Neural cell (in vitro differentiated cells): Measurements from ENCODE around the gene CDK6. TPM values are rescaled to one million over a fixed set of nuclear protein-coding genes. Genes with fewer than 3 reads are reported as not detected.

ENCODE experiments used
- H2AFZ ChIP-seq: fragments of 200-600, 300-800 bp; sonication (generic), shearing (Covaris generic); 2 replicates; pipeline ENCODE4 v1.6.0; 2014; ENCODE audit warnings: low read depth, mild to moderate bottlenecking, antibody characterized with exemption, low read length, moderate library complexity
- H3F3A ChIP-seq: fragments of 200-600 bp; shearing (Covaris generic); 2 replicates; pipeline ENCODE4 v1.6.1; 2016; ENCODE audit warnings: mild to moderate bottlenecking, moderate library complexity, mixed read lengths, antibody characterized with exemption, low read length; ENCODE audit not compliant: insufficient read depth, poor library complexity, severe bottlenecking
- H3K27ac ChIP-seq: fragments of 200-600, 300-800 bp; sonication (generic), shearing (Covaris generic); 2 replicates; pipeline ENCODE4 v1.5.1; 2014; ENCODE audit warnings: mild to moderate bottlenecking, low read length, moderate library complexity
- H3K27me3 ChIP-seq: fragments of 300-800, 200-600 bp; sonication (generic), shearing (Covaris generic); 2 replicates; pipeline ENCODE4 v1.6.0; 2014; ENCODE audit warnings: mild to moderate bottlenecking, low read depth, low read length, moderate library complexity; ENCODE audit not compliant: insufficient read depth
- H3K36me3 ChIP-seq: fragments of 300-800, 200-600 bp; sonication (generic), shearing (Covaris generic); 2 replicates; pipeline ENCODE4 v1.5.1; 2014; ENCODE audit warnings: mild to moderate bottlenecking, antibody characterized with exemption, low read length, moderate library complexity; ENCODE audit not compliant: insufficient read depth
- H3K4me2 ChIP-seq: fragments of 300-800, 200-600 bp; sonication (generic), shearing (Covaris generic); 2 replicates; pipeline ENCODE4 v1.6.0; 2014; ENCODE audit warnings: mild to moderate bottlenecking, low read length
- H3K4me3 ChIP-seq: fragments of 300-800, 200-600 bp; sonication (generic), shearing (Covaris generic); 2 replicates; pipeline ENCODE4 v1.5.1; 2014; ENCODE audit warnings: mild to moderate bottlenecking, low read length, moderate library complexity
- H3K79me2 ChIP-seq: fragments of 200-600 bp; shearing (Covaris generic); replicated peaks from 2 replicates; pipeline ENCODE4 v1.6.0; 2014; ENCODE audit warnings: mild to moderate bottlenecking, low read length, moderate library complexity; ENCODE audit not compliant: insufficient read depth
- H3K9ac ChIP-seq: fragments of 300-800, 200-600 bp; sonication (generic), shearing (Covaris generic); 2 replicates; pipeline ENCODE4 v1.6.1; 2016; ENCODE audit warnings: mild to moderate bottlenecking, low read length, mixed read lengths
- H3K9me2 ChIP-seq: fragments of 200-600 bp; shearing (Covaris generic); 2 replicates; pipeline ENCODE4 v1.6.1; 2016; ENCODE audit warnings: mild to moderate bottlenecking, low read length, mixed read lengths; ENCODE audit not compliant: insufficient read depth
- H3K9me3 ChIP-seq: fragments of 200-600, 300-800 bp; sonication (generic), shearing (Covaris generic); 2 replicates; pipeline ENCODE4 v1.6.1; 2016; ENCODE audit warnings: mild to moderate bottlenecking, mixed run types, low read length, moderate library complexity, mixed read lengths
- H4K20me1 ChIP-seq: fragments of 200-600 bp; shearing (Covaris generic); 2 replicates; pipeline ENCODE4 v1.6.1; 2016; ENCODE audit warnings: mild to moderate bottlenecking, mixed run types; ENCODE audit not compliant: insufficient read depth
- CTCF ChIP-seq: fragments of 450-650 bp; IDR thresholded peaks from 2 replicates; pipeline ENCODE4 v1.5.1; 2014; ENCODE audit warnings: antibody characterized with exemption, mild to moderate bottlenecking, moderate library complexity; ENCODE audit not compliant: poor library complexity, severe bottlenecking
- EP300 ChIP-seq: fragments of 450-650 bp; conservative IDR thresholded peaks from 2 replicates; pipeline ENCODE4 v1.6.1; 2014; ENCODE audit warnings: antibody characterized with exemption, mild to moderate bottlenecking, moderate library complexity; ENCODE audit not compliant: poor library complexity, severe bottlenecking
- EZH2 ChIP-seq: fragments of 200-600, 300-800 bp; shearing (Covaris generic), sonication (generic); IDR thresholded peaks from 2 replicates; pipeline ENCODE4 v1.6.1; 2014; ENCODE audit warnings: antibody characterized with exemption, low read length, borderline replicate concordance, mild to moderate bottlenecking; ENCODE audit not compliant: insufficient read depth, poor library complexity, severe bottlenecking
- MXI1 ChIP-seq: fragments of 450-650 bp; conservative IDR thresholded peaks from 2 replicates; pipeline ENCODE4 v1.6.1; 2014; ENCODE audit warnings: antibody characterized with exemption, mild to moderate bottlenecking; ENCODE audit not compliant: poor library complexity, severe bottlenecking
- POLR2AphosphoS5 ChIP-seq: IDR thresholded peaks from 2 replicates; pipeline ENCODE4 v1.6.1; 2012
- RAD21 ChIP-seq: fragments of 450-650 bp; conservative IDR thresholded peaks from 2 replicates; pipeline ENCODE4 v1.6.1; 2014; ENCODE audit warnings: antibody characterized with exemption, mild to moderate bottlenecking, moderate library complexity
- REST ChIP-seq: IDR thresholded peaks from 2 replicates; pipeline ENCODE4 v1.6.1; 2012; ENCODE audit warnings: borderline replicate concordance
- SMC3 ChIP-seq: fragments of 450-650 bp; conservative IDR thresholded peaks from 2 replicates; pipeline ENCODE4 v1.6.1; 2014; ENCODE audit warnings: antibody characterized with exemption, mild to moderate bottlenecking, moderate library complexity; ENCODE audit not compliant: poor library complexity
- TAF1 ChIP-seq: IDR thresholded peaks from 2 replicates; pipeline ENCODE4 v1.6.1; 2012; ENCODE audit warnings: low read depth
- polyA plus RNA-seq: library from polyadenylated mRNA; depleted of rRNA; stranded (reverse); fragments of >200 nt; gene quantifications from 2 replicates; pipeline ENCODE4 v1.2.3, GENCODE V29; 2014

CDK6 gene
- polyA plus RNA-seq, 1 donor from 2014 or later = 4.1 TPM

- Histone ChIP-seq H3K4me3 (no peak overlapping the region), H3K27me3 (no peaks in the 10 kb centered on the region), H3K9me2 (no peaks in the 10 kb centered on the region), H3K4me2 (no peak overlapping the region), H3K9ac (no peak overlapping the region), H3F3A (no peaks in the 10 kb centered on the region), H4K20me1 (no peaks in the 10 kb centered on the region), H3K36me3 (no peaks in the 10 kb centered on the region), H3K79me2 (no peaks in the 10 kb centered on the region), H3K27ac (no peak overlapping the region), H2AFZ (no peak overlapping the region), H3K9me3 (no peaks in the 10 kb centered on the region)
- no peak for TF ChIP-seq RAD21
- no peak for TF ChIP-seq POLR2AphosphoS5
- no peak for TF ChIP-seq EP300
- no peak for TF ChIP-seq EZH2
- TF ChIP-seq CTCF = no peak
- no peak for TF ChIP-seq MXI1
- no peak for TF ChIP-seq REST
- TF ChIP-seq TAF1 = no peak
- no peak for TF ChIP-seq SMC3
Measured at GRCh38 chr7:92723943-92724342, 112.4 kb downstream of the CDK6 start.

GRCh38 chr7:92723205-92723604 lies 113.2 kb downstream of the CDK6 start:
- no peaks in the 10 kb centered on the region for H3K27me3 ChIP-seq
- H3K9me2 ChIP-seq = no peaks in the 10 kb centered on the region
- no peak overlapping the region for H3K4me2 ChIP-seq
- no peaks in the 10 kb centered on the region for H3K36me3 ChIP-seq
- H3K9me3 ChIP-seq = no peaks in the 10 kb centered on the region
- no peaks in the 10 kb centered on the region for H3K79me2 ChIP-seq
- no peak overlapping the region for H3K27ac ChIP-seq
- no peak overlapping the region for H3K4me3 ChIP-seq
- no peak for TF ChIP-seq REST
- H3K9ac ChIP-seq = no peak overlapping the region
- H3F3A ChIP-seq = no peaks in the 10 kb centered on the region
- H4K20me1 ChIP-seq = no peaks in the 10 kb centered on the region
- no peak overlapping the region for H2AFZ ChIP-seq
